ENCODE data around the gene PACSIN2.

Gene PACSIN2

DNA sequence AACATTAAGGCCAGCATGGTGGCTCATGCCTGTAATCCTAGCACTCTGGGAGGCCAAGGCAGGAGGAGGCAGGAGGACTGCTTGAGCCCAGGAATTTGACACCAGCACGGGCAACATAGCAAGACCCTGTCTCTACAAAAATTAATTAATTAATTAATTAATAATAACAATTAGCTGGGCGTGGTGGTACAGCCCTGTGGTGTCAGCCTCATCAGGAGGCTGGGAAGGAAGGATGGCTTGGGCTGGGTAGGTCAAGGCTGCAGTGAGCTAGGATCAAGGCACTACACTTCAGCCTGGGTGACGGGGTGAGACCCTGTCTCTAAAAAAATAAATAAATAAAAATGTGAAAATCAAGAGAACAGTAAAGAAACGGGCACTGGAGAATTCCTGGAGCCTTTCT, 159.2 kb downstream of the PACSIN2 start:
- TF ChIP-seq, protein P1, sequence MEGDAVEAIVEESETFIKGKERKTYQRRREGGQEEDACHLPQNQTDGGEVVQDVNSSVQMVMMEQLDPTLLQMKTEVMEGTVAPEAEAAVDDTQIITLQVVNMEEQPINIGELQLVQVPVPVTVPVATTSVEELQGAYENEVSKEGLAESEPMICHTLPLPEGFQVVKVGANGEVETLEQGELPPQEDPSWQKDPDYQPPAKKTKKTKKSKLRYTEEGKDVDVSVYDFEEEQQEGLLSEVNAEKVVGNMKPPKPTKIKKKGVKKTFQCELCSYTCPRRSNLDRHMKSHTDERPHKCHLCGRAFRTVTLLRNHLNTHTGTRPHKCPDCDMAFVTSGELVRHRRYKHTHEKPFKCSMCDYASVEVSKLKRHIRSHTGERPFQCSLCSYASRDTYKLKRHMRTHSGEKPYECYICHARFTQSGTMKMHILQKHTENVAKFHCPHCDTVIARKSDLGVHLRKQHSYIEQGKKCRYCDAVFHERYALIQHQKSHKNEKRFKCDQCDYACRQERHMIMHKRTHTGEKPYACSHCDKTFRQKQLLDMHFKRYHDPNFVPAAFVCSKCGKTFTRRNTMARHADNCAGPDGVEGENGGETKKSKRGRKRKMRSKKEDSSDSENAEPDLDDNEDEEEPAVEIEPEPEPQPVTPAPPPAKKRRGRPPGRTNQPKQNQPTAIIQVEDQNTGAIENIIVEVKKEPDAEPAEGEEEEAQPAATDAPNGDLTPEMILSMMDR (IDR thresholded peaks at IDR 0.05), result no peak

DNA sequence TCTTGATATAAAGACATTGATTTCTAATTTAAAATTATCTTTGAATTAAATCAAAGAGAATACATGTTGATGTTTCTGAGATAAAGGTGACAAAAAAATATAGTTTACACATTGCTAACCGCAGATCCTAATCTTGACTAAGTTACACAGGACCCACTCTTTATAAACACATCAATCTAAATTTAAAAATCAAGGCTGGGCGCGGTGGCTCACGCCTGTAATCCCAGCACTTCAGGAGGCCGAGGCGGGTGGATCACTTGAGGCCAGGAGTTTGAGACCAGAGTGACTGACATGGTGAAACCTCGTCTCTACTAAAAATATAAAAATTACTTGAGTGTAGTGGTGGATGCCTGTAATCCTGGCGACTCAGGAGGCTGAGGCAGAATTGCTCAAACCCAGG, 159.7 kb downstream of the PACSIN2 start:
- TF ChIP-seq, protein P1 (IDR thresholded peaks at IDR 0.05), result no peak

DNA sequence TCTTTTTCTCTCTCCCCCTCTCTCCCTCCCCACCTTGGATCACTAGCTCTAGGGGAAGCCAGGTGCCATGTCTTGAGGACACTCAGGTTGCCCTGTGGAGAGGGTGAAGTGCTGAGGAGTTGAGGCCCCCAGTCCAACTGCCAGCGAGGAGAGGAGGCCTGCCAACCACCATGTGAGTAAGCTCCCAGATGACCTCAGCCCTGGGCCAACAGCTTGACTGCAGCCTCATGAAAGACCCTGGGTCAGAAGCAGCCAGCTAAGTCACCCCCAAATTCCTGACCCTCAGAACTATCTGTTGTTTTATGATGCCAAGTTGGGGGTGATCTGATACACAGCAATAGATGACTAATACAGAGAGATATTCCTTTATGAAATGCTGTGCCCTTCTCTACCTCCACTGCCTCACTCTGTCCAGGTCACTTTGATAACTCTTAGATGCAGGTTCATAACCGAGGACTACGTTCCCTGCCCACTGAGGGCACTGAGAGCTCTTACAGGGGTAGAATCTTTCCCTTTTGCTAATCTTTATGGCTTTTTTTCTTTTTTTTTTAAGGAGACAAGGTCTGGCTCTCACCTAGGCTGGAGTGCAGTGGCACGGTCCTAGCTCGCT, 165.9 kb downstream of the PACSIN2 start:
- TF ChIP-seq, protein P1 (IDR thresholded peaks at IDR 0.05), result no peak

DNA sequence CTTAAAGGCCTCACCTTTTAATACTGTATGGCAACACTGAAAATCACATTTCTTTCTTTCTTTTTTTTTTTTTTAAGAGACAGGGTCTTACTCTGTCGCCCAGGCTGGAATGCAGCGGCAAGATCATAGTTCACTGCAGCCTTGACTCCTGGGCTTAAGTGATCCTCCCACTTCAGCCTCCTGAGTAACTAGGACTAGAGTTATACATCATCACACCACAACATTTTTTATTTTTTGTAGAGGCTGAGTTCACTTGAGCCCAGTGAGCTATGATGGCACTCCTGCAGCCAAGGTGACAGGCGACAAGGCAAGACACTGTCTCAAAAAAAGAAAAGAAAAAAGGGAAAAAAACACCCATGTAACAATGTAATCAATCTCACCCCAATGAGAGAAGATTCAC, 167.8 kb downstream of the PACSIN2 start:
- TF ChIP-seq, protein P1 (IDR thresholded peaks at IDR 0.05), result no peak

DNA sequence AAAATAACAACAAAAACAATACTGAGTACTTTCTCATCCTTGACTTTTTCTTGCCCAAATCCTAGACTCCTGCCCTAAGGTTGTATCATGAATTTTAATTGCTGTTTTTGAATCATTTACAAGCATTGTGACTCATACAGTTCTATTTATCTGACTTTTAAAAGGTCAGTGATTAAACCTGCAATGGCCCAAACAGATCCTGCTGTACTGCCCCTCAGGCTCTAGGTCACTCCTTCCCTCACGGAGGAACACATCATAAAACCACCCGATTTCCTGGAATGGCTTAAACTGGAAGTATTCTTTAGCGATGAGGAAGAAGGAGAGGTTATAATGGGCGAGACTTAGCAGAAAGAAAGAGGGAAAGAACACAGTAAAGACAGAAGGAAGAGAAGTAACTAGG, 170.2 kb downstream of the PACSIN2 start:
- TF ChIP-seq, protein P1 (IDR thresholded peaks at IDR 0.05), result no peak

DNA sequence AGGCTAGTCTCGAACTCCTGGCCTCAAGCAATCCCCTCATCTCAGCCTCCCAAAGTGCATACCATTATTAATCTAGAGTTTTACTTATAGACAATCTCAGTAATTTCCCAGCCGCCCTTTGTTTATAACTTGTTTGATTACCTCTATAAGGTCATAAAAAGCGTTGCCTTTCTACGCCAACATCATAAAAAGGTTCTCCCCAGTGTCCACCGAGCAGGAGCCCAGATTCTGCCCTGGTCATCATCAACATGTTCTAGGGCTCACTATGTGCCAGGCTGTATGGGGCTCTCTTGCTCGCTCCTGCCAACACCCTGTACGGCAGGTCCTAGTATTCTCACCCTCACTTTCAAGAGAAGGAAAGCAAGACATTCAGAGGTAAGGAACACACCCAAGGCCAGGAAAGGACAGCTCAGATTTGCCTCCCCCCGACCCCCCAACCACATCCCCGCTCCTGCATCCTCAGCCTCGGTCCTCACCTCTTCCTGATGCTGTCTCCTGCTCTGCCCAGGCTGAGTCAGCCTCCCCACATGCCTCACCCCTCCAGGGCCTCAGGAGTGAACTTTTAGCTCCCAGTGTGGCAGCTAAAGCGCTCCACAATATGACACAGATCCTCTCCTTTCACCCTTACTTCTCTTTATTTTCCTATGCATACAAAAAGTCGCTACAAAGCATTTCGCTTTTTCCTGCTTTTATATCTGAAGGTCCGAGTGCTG, 172.1 kb downstream of the PACSIN2 start:
- TF ChIP-seq, protein P1 (IDR thresholded peaks at IDR 0.05), result no peak

DNA sequence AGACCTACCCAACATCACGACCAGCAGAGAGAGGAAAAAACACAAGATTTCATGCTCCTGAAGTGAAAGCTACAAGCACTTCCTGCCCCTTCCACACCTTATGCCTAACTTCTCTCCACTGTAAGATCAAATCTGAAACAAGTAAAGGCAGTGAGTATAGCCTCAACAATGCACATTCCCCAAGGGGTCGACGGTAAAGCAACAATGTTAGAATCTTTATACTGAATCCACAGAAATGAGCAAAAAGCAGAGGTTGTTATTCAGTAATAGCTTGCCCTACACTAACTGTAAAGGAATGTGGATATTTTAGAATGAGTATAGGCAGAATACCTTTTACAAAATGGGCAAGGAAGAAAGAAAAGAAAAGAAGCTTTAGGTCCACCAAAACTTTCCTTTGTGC, 173.5 kb downstream of the PACSIN2 start:
- TF ChIP-seq, protein P1 (IDR thresholded peaks at IDR 0.05), result no peak

All from LNCAP (cell line).